ENCODE results near the gene ABL2.

ABL2 gene

DNA sequence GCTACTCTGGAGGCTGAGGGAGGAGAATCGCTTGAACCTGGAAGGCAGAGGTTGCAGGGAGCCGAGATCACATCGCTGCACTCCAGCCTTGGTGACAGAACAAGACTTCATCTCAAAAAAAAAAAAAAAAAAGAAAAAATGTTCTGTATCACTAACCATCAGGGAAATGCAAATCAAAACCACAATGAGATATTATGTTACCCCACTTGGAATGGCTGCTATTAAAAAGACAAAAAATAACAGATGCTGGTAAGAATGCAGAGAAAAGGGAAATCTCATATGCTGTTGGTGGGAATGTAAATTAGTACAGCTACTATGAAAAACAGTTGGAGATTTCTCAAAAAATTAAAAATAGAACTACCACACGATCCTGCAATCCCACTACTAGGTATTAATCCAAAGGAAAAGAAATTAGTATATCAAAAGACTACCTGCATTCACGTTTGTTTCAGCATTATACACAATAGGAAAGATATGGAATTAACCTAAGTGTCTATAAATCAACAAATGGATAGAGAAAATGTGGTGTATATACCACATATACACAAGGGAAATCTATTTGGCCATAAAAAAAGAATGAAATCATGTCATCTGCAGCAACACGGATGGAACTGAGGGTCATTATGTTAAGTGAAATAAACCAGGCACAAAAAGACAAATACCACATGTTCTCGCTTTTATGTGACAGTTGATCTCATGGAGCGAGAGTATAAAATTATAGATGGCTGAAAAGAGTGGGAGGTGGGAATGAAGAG is 62.6 kb downstream of the ABL2 start:
- H3K4me2 ChIP-seq (ENCODE audit: insufficient read depth, low read length, poor library complexity, severe bottlenecking): no peak overlapping the region
- H2AFZ ChIP-seq (ENCODE audit: low read length): no peak overlapping the region
- no peak overlapping the region for H3K9ac ChIP-seq (ENCODE audit: low read depth, low read length, poor library complexity)
- no peak overlapping the region for H3K4me3 ChIP-seq (ENCODE audit: low read length in 2 of 2)
- H3K9me3 ChIP-seq (replicated peaks in 1 of 2; ENCODE audit: control insufficient read depth in 2 of 2, insufficient read depth in 1 of 2, low read depth in 1 of 2, low read length in 2 of 2): no peaks in the 10 kb centered on the region
- H3K27me3 ChIP-seq (ENCODE audit: control insufficient read depth in 3 of 3, insufficient read depth in 3 of 3, low read depth in 1 of 3, low read length in 3 of 3): no peaks in the 10 kb centered on the region
- H3K18ac ChIP-seq (ENCODE audit: low read length): no peak overlapping the region
- H3K27ac ChIP-seq (replicated peaks; ENCODE audit: low read length): no peak overlapping the region
- no peaks in the 10 kb centered on the region for H3K79me1 ChIP-seq (ENCODE audit: low read depth, low read length)
- H3K23ac ChIP-seq (ENCODE audit: low read depth, low read length, poor library complexity): no peak overlapping the region
- H3K36me3 ChIP-seq (replicated peaks in 1 of 2; ENCODE audit: control insufficient read depth in 2 of 2, insufficient read depth in 2 of 2, low read length in 2 of 2): no peaks in the 10 kb centered on the region
- no peak overlapping the region for H2AK5ac ChIP-seq (ENCODE audit: low read depth, low read length)
- no peak overlapping the region for H2BK12ac ChIP-seq (ENCODE audit: low read length)
- H3K4me1 ChIP-seq (ENCODE audit: control insufficient read depth in 2 of 2, insufficient read depth in 1 of 2, low read depth in 1 of 2, low read length in 2 of 2): peaks cover 0 to 4% of the 10 kb centered on the region in 2 donors
- H2BK5ac ChIP-seq (ENCODE audit: low read length): no peak overlapping the region
- no peak overlapping the region for H4K91ac ChIP-seq (ENCODE audit: low read depth, low read length, poor library complexity)
- no CpG with 5 or more reads among the region's 8 CpGs for WGBS, 2 donors (ENCODE audit: extremely low coverage in 2 of 2, insufficient read length in 2 of 2, insufficient replicate concordance in 1 of 2)
- DNase-seq (ENCODE audit: low spot score): no peak
- no peak overlapping the region for H3K14ac ChIP-seq (ENCODE audit: low read length)
- no peak overlapping the region for H2BK15ac ChIP-seq (ENCODE audit: low read length)
- no peak overlapping the region for H4K8ac ChIP-seq (ENCODE audit: low read depth, low read length)
- no peak overlapping the region for H3K4ac ChIP-seq (ENCODE audit: low read length)
- H2BK120ac ChIP-seq (ENCODE audit: low read depth, low read length): no peak overlapping the region

DNA sequence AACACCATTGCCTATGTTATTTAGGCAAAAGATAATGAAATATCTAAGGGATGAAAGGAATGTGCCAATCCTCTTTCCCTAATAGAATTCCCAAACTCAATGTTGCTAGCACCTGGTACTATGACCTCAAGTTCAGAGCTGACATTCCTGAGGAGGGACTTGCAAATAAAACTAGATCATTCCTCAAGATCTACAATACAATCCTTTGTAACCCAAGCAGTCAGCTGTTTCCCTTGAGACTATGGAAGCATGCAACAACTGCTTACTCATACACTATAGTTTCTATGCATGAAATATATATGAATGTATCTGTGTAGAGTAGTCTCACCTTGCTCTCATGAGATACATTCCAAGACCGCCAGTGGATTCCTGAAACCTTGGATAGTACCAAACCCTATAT is 65.0 kb downstream of the ABL2 start:
- no peak for DNase-seq (ENCODE audit: low spot score)
- Histone ChIP-seq H3K4me1 (ENCODE audit: control insufficient read depth in 2 of 2, insufficient read depth in 1 of 2, low read depth in 1 of 2, low read length in 2 of 2) (peaks cover 0 to 4% of the 10 kb centered on the region in 2 donors), H3K18ac (ENCODE audit: low read length) (no peak overlapping the region), H3K23ac (ENCODE audit: low read depth, low read length, poor library complexity) (no peak overlapping the region), H3K4ac (ENCODE audit: low read length) (no peak overlapping the region), H3K27me3 (ENCODE audit: control insufficient read depth in 3 of 3, insufficient read depth in 3 of 3, low read depth in 1 of 3, low read length in 3 of 3) (no peaks in the 10 kb centered on the region), H3K79me1 (ENCODE audit: low read depth, low read length) (peaks cover 1% of the 10 kb centered on the region), H2BK120ac (ENCODE audit: low read depth, low read length) (no peak overlapping the region), H2AK5ac (ENCODE audit: low read depth, low read length) (no peak overlapping the region), H3K27ac (replicated peaks; ENCODE audit: low read length) (no peak overlapping the region), H3K9ac (ENCODE audit: low read depth, low read length, poor library complexity) (no peak overlapping the region), H4K8ac (ENCODE audit: low read depth, low read length) (no peak overlapping the region), H2BK12ac (ENCODE audit: low read length) (no peak overlapping the region), H2BK15ac (ENCODE audit: low read length) (no peak overlapping the region), H3K4me2 (ENCODE audit: insufficient read depth, low read length, poor library complexity, severe bottlenecking) (no peak overlapping the region), H3K9me3 (replicated peaks in 1 of 2; ENCODE audit: control insufficient read depth in 2 of 2, insufficient read depth in 1 of 2, low read depth in 1 of 2, low read length in 2 of 2) (no peaks in the 10 kb centered on the region), H2AFZ (ENCODE audit: low read length) (no peak overlapping the region), H3K14ac (ENCODE audit: low read length) (no peak overlapping the region), H3K36me3 (replicated peaks in 1 of 2; ENCODE audit: control insufficient read depth in 2 of 2, insufficient read depth in 2 of 2, low read length in 2 of 2) (no peaks in the 10 kb centered on the region), H3K4me3 (ENCODE audit: low read length in 2 of 2) (no peak overlapping the region), H4K91ac (ENCODE audit: low read depth, low read length, poor library complexity) (no peak overlapping the region), H2BK5ac (ENCODE audit: low read length) (no peak overlapping the region)
- no CpG with 5 or more reads among the region's 1 CpG for WGBS, 2 donors (ENCODE audit: extremely low coverage in 2 of 2, insufficient read length in 2 of 2, insufficient replicate concordance in 1 of 2)

DNA sequence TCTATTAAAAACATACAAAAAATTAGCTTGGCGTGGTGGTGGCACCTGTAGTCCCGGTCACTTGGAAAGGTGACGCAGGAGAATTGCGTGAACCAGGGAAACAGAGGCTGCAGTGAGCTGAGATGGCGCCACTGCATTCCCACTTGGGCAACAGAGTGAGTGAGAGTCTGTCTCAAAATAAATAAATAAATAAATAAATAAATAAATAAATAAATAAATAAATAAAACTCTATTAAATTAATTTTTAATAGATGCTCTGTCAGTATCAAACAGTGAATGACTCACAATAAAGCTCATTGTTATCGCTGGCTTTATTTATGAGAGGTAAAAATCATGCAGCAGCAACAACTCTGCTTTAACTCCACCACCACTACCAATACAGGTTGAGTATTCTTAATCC is 72.8 kb downstream of the ABL2 start:
- Histone ChIP-seq H3K4me3 (ENCODE audit: low read length in 2 of 2) (no peak overlapping the region), H3K18ac (ENCODE audit: low read length) (no peak overlapping the region), H3K27me3 (ENCODE audit: control insufficient read depth in 3 of 3, insufficient read depth in 3 of 3, low read depth in 1 of 3, low read length in 3 of 3) (no peaks in the 10 kb centered on the region), H3K9me3 (replicated peaks in 1 of 2; ENCODE audit: control insufficient read depth in 2 of 2, insufficient read depth in 1 of 2, low read depth in 1 of 2, low read length in 2 of 2) (no peaks in the 10 kb centered on the region), H3K4me1 (ENCODE audit: control insufficient read depth in 2 of 2, insufficient read depth in 1 of 2, low read depth in 1 of 2, low read length in 2 of 2) (no peaks in the 10 kb centered on the region), H3K4me2 (ENCODE audit: insufficient read depth, low read length, poor library complexity, severe bottlenecking) (no peak overlapping the region), H3K23ac (ENCODE audit: low read depth, low read length, poor library complexity) (no peak overlapping the region), H2AFZ (ENCODE audit: low read length) (no peak overlapping the region), H2BK12ac (ENCODE audit: low read length) (no peak overlapping the region), H2AK5ac (ENCODE audit: low read depth, low read length) (no peak overlapping the region), H4K91ac (ENCODE audit: low read depth, low read length, poor library complexity) (no peak overlapping the region), H2BK15ac (ENCODE audit: low read length) (no peak overlapping the region), H3K9ac (ENCODE audit: low read depth, low read length, poor library complexity) (no peak overlapping the region), H2BK120ac (ENCODE audit: low read depth, low read length) (no peak overlapping the region), H3K79me1 (ENCODE audit: low read depth, low read length) (peaks cover 1% of the 10 kb centered on the region), H3K14ac (ENCODE audit: low read length) (no peak overlapping the region), H3K36me3 (replicated peaks in 1 of 2; ENCODE audit: control insufficient read depth in 2 of 2, insufficient read depth in 2 of 2, low read length in 2 of 2) (no peaks in the 10 kb centered on the region), H2BK5ac (ENCODE audit: low read length) (no peak overlapping the region), H4K8ac (ENCODE audit: low read depth, low read length) (no peak overlapping the region), H3K4ac (ENCODE audit: low read length) (no peak overlapping the region), H3K27ac (replicated peaks; ENCODE audit: low read length) (no peak overlapping the region)
- DNase-seq (ENCODE audit: low spot score): no peak
- WGBS, 2 donors (ENCODE audit: extremely low coverage in 2 of 2, insufficient read length in 2 of 2, insufficient replicate concordance in 1 of 2): no CpG with 5 or more reads among the region's 6 CpGs

DNA sequence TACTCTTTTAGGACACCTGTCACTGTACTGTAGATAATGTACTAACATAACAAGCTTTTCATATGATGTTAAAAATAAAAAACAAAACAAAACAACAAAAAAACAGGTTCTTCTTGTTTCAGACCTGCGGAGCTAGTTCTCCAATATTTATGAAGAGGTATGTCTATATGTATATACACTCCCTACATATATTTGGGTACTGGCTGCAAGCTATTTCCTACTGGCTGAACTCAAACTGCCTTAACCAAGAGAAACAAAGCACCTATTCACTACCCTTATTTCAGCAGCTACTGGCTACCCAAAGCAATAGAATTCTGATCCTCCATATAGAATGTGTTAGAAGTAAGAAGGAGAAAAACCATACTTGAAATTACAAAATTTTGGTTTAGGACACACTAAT is 73.5 kb downstream of the ABL2 start:
- no peak overlapping the region for H2BK12ac ChIP-seq (ENCODE audit: low read length)
- no peak overlapping the region for H3K4me3 ChIP-seq (ENCODE audit: low read length in 2 of 2)
- H2AFZ ChIP-seq (ENCODE audit: low read length): no peak overlapping the region
- no peaks in the 10 kb centered on the region for H3K9me3 ChIP-seq (replicated peaks in 1 of 2; ENCODE audit: control insufficient read depth in 2 of 2, insufficient read depth in 1 of 2, low read depth in 1 of 2, low read length in 2 of 2)
- no peaks in the 10 kb centered on the region for H3K4me1 ChIP-seq (ENCODE audit: control insufficient read depth in 2 of 2, insufficient read depth in 1 of 2, low read depth in 1 of 2, low read length in 2 of 2)
- H2BK120ac ChIP-seq (ENCODE audit: low read depth, low read length): no peak overlapping the region
- H3K18ac ChIP-seq (ENCODE audit: low read length): no peak overlapping the region
- H3K4ac ChIP-seq (ENCODE audit: low read length): no peak overlapping the region
- DNase-seq (ENCODE audit: low spot score): no peak
- H2AK5ac ChIP-seq (ENCODE audit: low read depth, low read length): no peak overlapping the region
- H3K14ac ChIP-seq (ENCODE audit: low read length): no peak overlapping the region
- no peaks in the 10 kb centered on the region for H3K79me1 ChIP-seq (ENCODE audit: low read depth, low read length)
- no peak overlapping the region for H3K23ac ChIP-seq (ENCODE audit: low read depth, low read length, poor library complexity)
- no peaks in the 10 kb centered on the region for H3K36me3 ChIP-seq (replicated peaks in 1 of 2; ENCODE audit: control insufficient read depth in 2 of 2, insufficient read depth in 2 of 2, low read length in 2 of 2)
- no CpG with 5 or more reads among the region's 1 CpG for WGBS, 2 donors (ENCODE audit: extremely low coverage in 2 of 2, insufficient read length in 2 of 2, insufficient replicate concordance in 1 of 2)
- H4K91ac ChIP-seq (ENCODE audit: low read depth, low read length, poor library complexity): no peak overlapping the region
- no peak overlapping the region for H4K8ac ChIP-seq (ENCODE audit: low read depth, low read length)
- no peak overlapping the region for H2BK15ac ChIP-seq (ENCODE audit: low read length)
- no peak overlapping the region for H3K9ac ChIP-seq (ENCODE audit: low read depth, low read length, poor library complexity)
- no peak overlapping the region for H3K27ac ChIP-seq (replicated peaks; ENCODE audit: low read length)
- no peaks in the 10 kb centered on the region for H3K27me3 ChIP-seq (ENCODE audit: control insufficient read depth in 3 of 3, insufficient read depth in 3 of 3, low read depth in 1 of 3, low read length in 3 of 3)
- no peak overlapping the region for H2BK5ac ChIP-seq (ENCODE audit: low read length)
- H3K4me2 ChIP-seq (ENCODE audit: insufficient read depth, low read length, poor library complexity, severe bottlenecking): no peak overlapping the region

Measured in neuronal stem cell (in vitro differentiated cells).